HG02885 (cell line): ENCODE results near the gene CRISPLD2.

Experiments used
- ATAC-seq: cut with Tn5 transposase; IDR thresholded peaks from one replicate; pipeline ENCODE4 v1.9.1; 2021; ENCODE audit warnings: mild to moderate bottlenecking; ENCODE audit not compliant: unreplicated experiment, poor library complexity

CRISPLD2 gene

DNA sequence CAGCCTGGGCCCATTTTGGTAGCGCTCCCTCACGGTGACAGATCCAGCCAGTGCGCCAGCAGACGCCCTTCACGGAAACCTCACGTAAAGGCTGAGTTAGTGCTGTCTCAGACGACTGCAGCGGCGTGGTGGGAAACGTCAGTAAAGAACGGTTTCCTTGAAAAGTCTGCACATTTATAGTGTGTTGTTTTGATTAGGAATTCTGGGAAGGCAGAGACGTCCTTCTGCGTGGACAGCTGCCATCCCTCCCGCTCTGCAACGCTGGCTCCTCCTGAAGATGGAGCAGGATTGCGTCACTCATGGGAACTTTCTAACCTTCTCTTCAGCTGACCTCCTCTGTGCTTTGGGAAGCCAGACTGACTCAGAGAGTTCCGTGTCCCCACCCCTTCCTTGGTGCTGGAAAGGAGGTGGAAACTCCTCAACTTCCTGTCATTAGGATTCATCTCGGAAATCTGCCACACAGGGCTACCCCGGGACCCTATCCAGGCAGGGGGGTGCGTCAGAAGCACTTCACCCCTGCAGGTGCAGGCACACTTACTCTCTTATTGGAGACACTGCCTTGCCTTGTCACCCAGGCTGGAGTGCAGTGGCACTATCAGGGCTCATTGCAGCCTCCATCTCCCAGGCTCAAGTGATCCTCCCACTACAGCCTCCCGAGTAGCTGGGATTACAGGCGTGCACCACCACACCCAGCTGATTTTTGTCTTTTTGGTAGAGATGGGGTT is 24.3 kb upstream of the CRISPLD2 start:
- no peak for ATAC-seq

DNA sequence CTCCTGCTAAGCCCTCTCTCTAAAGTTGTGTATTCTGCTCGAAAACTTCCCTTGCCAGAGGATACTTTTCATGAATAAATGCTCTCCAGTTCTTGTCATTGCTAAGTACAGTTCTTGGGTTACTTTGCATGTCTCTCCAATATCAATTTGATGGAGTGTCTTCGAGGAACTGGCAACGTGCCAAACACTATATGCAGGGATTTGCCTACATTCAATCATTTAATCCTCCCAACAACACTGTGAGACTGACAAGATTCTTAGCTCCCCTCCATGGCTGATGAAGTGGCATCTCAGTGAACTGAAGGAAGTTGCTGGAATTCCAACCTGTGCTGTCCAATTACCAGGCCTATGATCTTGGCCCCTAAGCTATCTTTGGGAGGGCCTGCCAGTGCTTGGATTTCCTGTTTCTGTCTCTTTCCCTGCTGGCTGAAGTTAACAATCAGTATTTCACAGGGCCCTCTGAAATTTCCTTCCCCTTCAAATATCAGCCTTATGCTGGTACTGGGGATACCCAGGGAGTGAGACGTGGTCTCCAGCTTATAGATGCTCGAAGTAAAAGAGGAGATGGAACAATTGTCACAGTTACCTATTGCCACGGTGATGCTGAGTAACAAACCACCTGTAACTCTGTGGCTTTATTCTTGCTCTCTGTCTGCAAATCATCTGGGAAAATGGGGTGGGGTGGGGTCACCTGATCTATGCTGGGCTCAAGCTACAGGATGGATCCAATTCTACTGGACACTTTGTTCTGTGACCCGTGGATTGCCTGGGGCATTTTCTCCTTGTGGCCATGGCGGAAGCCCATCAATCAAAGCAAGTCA is 19.4 kb upstream of the CRISPLD2 start:
- no peak for ATAC-seq

DNA sequence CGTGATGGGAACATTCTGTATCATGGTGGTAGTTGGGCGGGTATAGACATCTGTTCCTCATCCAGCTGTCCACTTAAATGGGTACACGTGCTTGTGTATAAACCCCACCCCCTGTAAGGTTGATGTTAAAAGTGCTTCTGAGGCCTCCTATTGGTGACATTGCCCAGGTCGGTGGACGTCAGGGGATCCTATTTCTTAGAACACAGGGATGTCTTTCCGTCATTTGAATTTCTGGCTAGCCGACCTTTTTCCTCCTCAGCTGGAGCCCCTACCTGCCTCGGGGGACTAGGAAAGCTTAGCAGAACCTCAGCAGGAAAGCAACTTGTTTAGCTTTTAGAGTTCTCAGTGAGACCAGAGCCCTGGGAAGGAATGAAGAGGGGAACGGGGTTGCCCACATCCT is 16.6 kb upstream of the CRISPLD2 start:
- ATAC-seq = no peak

DNA sequence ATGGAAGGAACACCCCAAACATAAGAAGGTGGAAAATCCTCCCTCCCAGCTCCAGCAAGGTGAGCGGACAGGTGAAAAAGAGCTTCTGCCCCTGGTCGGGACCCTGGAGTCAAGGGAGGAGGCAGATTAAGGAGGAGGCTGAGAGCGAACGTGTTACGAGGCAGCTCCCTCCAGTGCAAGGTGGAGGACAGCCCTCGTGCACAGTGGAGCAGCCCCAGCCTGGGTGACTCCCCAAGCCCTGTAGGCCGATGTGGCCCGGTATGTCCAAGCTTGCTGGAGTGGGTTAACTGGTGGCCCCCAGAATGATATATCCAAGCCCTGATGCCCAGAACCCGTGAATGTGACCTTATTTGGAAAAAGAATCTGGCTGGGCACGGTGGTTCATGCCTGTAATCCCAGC is 15.5 kb upstream of the CRISPLD2 start:
- ATAC-seq = no peak

DNA sequence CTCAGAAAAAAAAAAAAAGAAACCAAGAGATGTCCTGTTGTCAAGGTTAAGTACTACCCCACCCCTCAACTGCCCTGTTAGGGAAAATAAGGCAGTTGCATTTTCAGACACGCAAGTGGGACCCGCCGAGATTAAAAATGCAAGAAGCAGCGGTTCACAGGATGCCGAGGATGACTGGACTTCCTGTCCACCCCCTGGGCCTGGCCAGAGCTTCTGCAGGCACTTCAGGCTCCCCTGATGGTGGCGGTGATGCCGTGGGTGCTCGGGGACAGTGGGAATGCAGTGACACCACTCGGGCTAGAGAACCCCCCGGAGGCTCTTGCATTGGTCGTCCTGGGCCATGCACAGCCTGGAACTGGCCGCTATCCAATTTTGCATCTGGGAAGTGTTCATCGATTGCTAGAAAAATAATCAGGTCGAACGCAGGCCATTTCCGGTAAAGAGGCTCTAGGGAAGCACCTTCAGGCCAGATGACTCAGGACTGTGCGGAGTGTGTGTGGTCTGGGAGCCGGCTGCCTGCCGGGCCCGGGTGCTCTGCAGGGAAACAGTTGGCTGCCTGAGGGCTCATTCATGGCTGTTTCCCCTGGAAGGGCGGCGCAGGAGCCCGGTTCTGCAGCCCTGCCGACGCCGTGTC is 13.4 kb upstream of the CRISPLD2 start:
- ATAC-seq = no peak

DNA sequence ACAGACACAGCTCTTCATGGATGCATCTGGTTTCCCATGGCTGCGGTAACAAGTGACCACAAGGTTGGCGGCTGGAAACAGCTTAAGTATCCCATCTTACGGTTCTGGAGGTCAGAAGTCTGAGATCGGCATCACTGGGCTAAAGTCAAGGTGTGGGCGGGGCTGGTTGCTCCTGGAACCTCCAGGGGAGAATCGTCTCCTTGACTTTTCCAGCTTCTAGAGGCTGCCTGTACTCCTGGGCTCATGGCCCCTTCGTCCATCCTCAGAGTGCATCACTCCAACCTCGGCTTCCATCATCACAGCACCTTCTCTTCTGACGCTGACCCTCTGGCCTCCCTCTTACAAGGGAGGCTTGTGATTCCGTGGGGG is 12.9 kb upstream of the CRISPLD2 start:
- no peak for ATAC-seq

DNA sequence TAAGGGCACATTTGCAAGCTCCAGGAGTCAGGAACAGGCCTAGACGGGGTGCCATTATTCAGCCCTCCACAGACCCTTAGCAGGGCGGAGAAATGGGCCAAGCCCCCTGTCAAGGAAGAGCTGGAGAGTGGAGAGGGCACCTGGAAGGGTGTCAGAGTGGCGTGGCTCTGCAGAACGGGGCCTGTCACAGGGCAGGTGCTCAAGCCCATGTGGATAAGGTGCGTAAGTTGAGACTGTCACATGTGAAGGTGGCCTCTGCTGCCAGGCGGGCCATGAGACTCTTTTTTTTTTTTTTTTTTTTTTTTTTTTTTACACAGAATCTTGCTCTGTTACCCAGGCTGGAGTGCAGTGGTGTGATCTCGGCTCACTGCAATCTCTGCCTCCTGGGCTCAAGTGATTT is 12.0 kb upstream of the CRISPLD2 start:
- no peak for ATAC-seq

DNA sequence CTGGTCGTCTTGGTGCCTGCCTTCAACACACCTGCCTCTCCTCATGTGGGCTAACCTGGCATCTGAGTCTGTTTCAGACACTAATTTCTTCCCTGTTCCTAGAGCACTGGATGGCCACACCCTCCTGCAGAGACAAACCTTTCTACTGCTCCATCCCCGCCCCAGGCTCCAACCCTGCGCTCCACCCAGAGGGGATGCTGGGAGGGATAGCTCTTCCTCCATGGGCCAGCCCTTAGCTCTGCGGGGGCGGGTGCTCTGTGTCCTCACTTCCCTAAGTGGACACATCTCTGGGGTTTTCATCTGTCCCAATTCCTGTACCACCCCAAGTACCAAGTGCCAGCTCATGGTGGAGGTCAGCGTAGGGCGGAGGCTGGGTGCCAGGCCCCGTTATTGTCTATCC is 11.0 kb upstream of the CRISPLD2 start:
- ATAC-seq = no peak

DNA sequence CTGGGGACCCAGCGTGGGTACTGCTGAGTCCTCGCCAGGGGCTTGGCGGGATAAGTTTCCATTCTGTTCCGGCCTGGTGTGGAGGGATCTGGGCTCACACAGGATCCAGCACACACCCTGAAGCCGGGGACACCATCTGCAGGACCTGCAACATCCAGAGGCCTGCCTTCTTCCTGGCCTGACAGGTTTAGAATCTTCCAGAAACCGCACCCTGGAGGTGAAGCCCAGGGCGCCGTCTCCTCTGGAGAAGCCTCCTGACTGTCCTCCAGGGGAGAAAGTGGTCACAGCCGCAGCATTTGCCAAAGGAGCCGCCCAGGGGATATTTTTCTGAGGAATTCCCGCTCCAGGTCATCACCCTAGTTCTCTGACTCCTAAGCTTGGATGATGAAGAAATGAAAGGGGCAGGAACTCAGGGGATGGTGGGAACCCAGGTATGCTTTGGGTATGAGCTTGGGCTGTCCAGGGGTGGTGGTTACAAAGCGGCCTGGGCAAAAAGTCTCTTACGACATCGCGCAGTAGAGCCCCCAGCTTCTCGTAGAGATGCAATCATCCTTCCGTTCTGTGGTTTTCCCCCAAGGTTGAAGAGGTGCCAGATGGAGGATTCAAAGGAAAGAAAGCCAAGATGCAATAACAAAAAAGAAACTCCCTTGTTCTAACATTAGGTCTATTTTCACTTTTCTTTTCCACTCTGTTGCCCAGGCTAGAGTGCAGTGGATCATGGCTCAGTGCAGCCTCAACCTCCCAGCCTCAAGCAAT is 9.1 kb upstream of the CRISPLD2 start:
- ATAC-seq = no peak

DNA sequence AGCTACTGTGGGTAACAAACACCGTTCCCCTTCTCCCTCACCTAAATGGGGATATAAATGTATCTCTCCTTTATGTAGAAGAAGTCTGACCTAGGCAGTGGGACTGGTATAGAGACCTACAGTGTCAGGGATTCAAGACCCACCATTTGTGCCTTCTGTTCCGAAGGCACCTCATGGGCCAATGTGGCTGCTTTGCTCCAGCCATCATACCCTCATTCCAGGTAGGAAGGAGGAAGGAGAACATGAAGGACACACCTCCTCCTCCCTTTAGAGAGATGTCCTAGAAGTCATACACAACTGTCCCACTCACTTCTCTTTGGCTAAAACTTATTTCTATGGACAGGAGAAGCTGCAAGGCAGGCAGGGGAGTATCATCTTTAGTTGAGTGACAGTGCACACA is 8.3 kb upstream of the CRISPLD2 start:
- ATAC-seq = no peak

DNA sequence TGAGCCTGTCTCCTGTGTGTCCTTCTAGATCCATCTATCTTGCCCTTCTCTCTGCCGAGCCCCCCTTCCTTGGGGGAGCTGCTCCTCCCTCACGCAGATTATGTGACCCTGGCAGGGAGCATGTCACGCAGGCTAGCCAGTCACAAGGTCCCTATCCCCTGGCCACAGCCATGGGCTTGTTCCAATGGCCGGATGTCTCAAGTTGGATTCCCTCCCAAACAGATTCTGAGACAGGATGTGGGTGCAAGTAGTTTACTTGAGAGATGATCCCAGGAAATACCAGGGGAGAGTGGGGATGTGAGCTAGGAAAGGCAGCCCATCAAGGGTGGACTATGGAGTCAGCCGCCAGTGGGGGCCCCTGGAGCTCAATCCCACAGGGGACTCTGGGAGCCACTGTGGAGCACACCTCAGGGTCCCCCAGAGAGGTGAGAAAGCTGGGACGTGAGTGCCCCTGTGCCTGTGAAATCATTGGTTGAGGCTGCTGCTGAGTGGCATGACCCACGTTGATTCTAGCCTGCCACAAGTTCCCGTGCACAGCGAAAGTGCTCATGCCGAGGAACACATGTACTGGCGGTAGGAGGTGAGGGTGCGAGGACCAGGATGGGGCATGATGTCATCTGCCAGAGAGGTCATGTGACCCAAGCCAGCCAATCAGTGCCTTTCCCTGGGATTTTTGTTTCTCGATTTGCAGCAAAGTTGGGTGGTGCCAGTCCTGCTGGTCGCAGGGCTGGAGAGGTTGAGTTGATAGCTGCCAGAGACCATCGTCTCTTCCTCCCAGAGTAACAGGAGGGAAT is 6.4 kb upstream of the CRISPLD2 start:
- ATAC-seq = no peak

DNA sequence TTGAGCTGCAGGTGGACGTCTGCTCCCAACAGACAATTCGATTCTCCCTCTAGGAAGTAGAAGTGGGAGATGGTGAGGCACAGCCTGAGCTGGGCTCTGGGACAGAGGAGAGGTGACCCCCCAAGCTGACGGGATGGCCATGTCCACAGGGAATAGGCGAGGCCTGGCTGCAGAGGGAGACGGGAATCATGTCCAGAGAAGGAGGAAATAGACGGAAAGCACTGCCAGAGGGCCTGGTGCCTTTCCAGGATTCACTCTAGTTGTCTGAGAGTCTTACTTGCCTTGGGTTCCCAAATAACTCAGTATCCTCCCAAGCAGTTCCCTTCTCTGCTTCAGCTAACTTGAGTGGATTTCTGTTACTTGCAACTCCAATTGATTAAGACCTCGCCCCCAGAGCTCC is 4.3 kb upstream of the CRISPLD2 start:
- no peak for ATAC-seq

DNA sequence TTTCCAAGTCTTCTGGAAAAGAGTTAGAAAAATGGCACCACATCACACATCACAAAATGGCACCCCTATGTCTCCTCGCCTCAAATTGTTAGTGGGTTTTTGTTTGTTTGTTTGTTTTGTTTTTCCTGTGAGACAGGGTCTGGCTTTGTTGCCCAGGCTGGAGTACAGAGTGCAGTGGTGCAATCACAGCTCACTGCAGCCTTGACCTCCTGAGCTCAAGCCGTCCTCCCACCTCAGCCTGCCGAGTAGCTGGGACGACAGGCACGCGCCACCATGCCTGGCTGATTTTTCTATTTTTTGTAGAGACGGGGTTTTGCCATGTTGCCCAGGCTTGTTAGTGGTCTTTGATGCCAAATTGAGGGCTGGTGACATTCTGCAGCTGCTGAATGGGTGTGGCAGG is 3.8 kb upstream of the CRISPLD2 start:
- no peak for ATAC-seq

DNA sequence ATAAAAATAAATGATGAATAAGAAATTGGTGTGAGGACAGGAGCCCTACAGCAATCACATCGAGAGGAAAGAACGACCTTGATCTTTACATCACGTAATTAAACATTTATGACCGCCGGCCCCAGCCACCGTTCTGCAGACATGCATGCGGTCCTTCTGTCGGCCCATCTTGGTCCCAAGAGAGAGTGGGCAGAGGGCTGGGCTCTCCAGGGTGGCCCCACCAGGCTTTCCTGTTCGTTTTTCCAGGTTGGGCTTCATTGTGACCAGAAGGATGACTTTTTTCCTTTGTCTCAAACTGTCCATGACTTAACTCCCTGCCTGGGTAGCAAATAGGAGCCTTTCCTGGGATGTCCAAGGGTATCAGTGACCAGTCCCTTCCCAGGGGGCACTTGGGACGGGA is 3.3 kb upstream of the CRISPLD2 start:
- ATAC-seq = no peak

DNA sequence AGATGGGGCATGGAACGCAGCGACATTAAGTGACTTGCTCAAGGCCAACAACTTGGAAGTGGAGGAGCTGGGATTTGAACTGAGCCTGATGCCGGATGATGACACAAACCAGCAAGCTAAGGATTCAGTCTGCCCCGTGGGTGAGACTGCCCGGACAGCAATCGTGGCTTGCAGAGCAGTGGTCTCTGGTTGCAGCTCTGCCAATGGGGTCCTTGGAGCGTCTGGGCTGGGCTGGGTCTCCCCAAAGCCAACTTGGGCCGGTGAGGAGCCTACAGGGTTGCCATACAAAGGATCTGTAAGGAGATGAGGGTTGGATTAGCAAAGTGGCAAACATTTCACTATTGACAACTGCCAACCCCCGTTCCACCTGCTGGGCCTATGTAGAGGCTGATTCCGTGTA is 2.6 kb upstream of the CRISPLD2 start:
- ATAC-seq = no peak

DNA sequence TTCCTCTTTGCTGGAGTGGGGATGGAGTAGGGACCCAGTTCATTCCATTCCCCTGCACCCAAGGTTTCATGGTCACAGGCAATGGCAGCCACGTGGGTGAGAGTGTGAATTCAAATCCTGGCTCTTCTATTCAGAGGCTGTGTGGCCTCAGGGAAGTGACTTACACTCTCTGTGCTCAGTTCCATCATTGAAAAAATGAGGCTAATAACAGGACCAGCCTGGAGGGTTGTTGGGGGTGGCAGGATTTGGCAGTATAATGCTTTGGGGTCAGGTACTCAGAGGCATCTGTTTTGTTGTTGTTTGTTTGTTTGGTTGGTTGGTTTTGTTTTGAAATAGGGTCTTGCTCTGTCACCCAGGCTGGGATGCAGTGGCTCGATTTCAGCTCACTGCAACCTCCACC is 2.2 kb upstream of the CRISPLD2 start:
- no peak for ATAC-seq

DNA sequence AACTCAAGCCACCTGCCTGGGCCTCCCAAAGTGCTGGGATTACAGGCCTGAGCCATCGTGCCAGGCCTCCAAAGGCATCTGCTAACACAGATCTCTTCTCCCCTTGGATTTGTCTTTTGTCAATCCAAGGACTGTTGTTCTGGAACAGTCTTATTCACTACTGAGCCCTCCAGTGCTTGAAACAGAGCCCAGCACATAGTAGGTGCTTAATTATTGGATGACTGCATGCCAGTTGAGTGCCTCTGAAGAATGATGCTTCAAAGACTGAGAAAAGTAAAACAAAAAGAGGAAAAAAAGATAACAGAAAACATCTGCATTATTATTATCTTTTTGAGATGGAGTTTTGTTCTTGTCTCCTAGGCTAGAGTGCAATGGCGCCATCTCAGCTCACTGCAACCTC is 1.7 kb upstream of the CRISPLD2 start:
- no peak for ATAC-seq

DNA sequence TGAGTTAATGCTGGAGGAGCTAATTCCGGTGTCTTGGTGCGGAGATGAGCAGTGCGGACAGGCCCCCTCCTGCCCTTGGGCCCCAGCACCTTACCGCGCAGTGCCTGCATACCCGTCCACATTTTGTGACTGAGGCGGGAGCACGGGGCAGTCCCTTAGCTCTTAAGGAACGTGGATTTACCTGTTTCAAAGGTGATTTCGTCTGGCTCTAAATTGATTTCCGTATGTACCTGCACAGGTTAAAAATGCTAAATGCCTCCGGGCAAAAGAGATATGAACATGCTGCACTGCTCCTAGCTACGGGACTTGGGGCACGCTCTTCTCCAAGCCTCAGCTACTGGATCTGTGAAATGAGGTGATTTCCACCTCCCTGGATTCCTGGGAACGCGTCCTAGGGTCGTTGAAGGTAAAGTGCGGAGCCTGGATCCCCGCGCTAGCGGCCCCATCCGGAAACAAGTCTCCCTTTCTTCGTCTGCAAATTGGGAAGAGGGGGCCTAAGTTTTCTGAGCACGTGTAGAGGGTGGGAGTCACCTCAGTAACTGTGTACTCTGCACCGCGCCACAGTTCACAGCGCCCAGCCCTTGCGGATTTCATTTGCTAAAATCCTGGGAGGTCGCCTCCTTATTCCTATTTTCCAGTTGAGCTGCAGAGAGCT is 669 bp upstream of the CRISPLD2 start:
- ATAC-seq = no peak

DNA sequence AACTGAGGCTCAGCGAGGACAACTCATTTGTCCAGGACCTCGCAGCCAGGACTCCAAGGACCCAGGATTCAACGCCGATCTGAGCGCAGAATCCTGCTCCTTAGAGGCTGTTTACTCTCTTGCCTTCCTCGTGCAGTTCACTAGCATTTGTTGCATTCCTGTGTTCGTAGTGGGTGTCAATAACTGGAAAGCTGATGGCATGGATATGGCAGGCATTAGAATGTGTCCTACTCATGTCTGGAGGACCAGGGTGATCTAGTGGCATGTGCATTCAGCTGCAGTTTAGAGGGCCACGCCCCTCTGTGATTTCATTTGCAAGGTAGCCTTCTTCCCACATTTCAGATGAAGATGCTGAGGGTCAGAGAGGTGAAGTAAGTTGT is 510 bp downstream of the CRISPLD2 start:
- ATAC-seq = no peak

DNA sequence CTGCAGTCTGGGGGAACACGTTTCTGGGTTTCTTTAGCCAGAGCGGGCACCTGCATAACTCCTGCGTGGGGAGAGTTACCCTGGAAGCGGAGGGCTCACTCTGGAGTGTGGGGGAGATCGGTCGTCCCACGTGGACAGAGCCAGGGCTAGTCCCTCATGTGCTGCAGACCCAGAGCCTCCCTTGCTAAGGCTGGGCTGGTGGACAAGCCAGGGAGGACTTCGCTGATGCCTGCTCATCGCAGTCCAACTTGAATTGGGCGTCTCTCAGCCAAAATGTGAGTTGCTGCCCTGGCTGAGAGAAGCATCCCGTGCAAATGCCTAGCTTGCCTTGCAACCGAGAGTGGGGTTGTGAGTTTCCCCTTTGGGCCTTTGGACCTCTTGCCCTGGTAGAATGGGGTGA is 986 bp downstream of the CRISPLD2 start:
- no peak for ATAC-seq
